Esophagus muscularis mucosa (tissue), 4 donors: ENCODE results near the gene ACAA2. TPM values are rescaled to one million over a fixed set of nuclear protein-coding genes. Genes with fewer than 3 reads are reported as not detected.

Source experiments
- DNase-seq: peaks from one replicate; pipeline ENCODE4 v3.0.0-alpha.2; 2017; ENCODE audit errors: extremely low spot score
- H3K27ac ChIP-seq, 4 donors: fragments of 200-600 bp; sonication (generic); replicated peaks in 1 of 4; 1 replicate in 3 of 4; 2 replicates in 1 of 4; pipeline ENCODE4 v1.5.1; 2016 to 2019; ENCODE audit warnings: mild to moderate bottlenecking in 1 of 4
- H3K27me3 ChIP-seq, 4 donors: fragments of 200-600 bp; sonication (generic); one replicate each; pipeline versions ENCODE4 v1.5.1 to v1.6.0; 2016 to 2019
- H3K36me3 ChIP-seq, 4 donors: fragments of 200-600 bp; sonication (generic); one replicate each; pipeline ENCODE4 v1.5.1; 2016 to 2019
- H3K4me1 ChIP-seq, 4 donors: fragments of 200-600 bp; sonication (generic); one replicate each; pipeline ENCODE4 v1.5.1; 2016 to 2019
- H3K4me3 ChIP-seq, 4 donors: fragments of 200-600 bp; sonication (generic); 1 replicate in 2 of 4; 2 replicates in 2 of 4; pipeline ENCODE4 v1.5.1; 2016 to 2019; ENCODE audit warnings: mild to moderate bottlenecking in 4 of 4, moderate library complexity in 1 of 4
- H3K9me3 ChIP-seq, 4 donors: fragments of 200-600 bp; sonication (generic); 1 replicate in 3 of 4; 2 replicates in 1 of 4; pipeline ENCODE4 v1.5.1; 2016 to 2019
- EP300 ChIP-seq: sonication (generic); formaldehyde crosslinking; IDR thresholded peaks from one replicate; pipeline ENCODE4 v1.6.1; 2017; ENCODE audit warnings: antibody characterized with exemption
- POLR2A ChIP-seq: fragments of 450-650 bp; IDR thresholded peaks from one replicate; pipeline ENCODE4 v1.6.1; 2017; ENCODE audit warnings: antibody characterized with exemption, moderate library complexity, mild to moderate bottlenecking, low read depth
- POLR2AphosphoS5 ChIP-seq, 2 donors: sonication (generic); formaldehyde crosslinking; IDR thresholded peaks; one replicate each; pipeline ENCODE4 v1.6.1; 2017; ENCODE audit warnings: antibody characterized with exemption in 2 of 2
- WGBS: methylation state at CpG from one replicate; pipeline ENCODE4 v1.1.5; 2018; 5-methylcytosine and 5-hydroxymethylcytosine counted together
- intact Hi-C: fragments of 100-400 bp; cut with DNase I; formaldehyde crosslinking; loops from one replicate; pipeline ENCODE4 v1.15.1; 2023
- total RNA-seq, 4 donors: library from RNA; depleted of rRNA; stranded (reverse); fragments of >200 nt; gene quantifications; one replicate each; pipeline versions ENCODE4 v1.1.0 to v1.2.1, GENCODE V29; 2016
- TF ChIP-seq, protein P1 (sequence below), 3 experiments: fragments of 200-600 bp in 2 of 3; fragments of 450-650 bp in 1 of 3; sonication (generic) in 2 of 3; IDR thresholded peaks; one replicate each; pipeline ENCODE4 v1.5.1; 2017 to 2019; ENCODE audit warnings: antibody characterized with exemption in 3 of 3, mild to moderate bottlenecking in 2 of 3, moderate library complexity in 1 of 3

ACAA2 gene
- total RNA-seq, 4 donors from 2014 or later: 46.9 to 101 (median 73.9) TPM

DNA sequence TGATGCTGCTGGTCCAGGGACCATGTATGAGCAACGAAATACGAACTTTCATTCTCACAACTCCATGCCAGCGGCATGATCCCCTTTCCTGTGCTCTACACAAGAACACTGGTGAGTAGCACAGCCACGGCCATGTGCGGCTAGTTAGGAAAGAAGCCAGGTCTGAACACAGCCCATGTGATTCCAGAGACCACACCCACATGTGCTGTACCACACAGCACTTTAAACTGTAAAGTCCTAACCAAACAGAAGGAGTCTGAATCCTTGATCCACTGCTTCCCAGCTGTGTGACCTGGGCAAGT lies 33.0 kb upstream of the ACAA2 start:
- Histone ChIP-seq H3K4me1 (peaks cover 7 to 21% (median 19%) of the 10 kb centered on the region in 4 donors), H3K36me3 (no peaks in the 10 kb centered on the region), H3K27ac (no peak overlapping the region), H3K9me3 (no peaks in the 10 kb centered on the region), H3K27me3 (peaks cover 0 to 61% (median 0%) of the 10 kb centered on the region in 4 donors), H3K4me3 (no peak overlapping the region)
- DNase-seq: no peak
- 67% methylated on average over 5 of the region's 5 CpGs for WGBS
- intact Hi-C loops: no loop called here
- TF ChIP-seq EP300: no peak
- TF ChIP-seq POLR2A: no peak
- TF ChIP-seq, protein P1, sequence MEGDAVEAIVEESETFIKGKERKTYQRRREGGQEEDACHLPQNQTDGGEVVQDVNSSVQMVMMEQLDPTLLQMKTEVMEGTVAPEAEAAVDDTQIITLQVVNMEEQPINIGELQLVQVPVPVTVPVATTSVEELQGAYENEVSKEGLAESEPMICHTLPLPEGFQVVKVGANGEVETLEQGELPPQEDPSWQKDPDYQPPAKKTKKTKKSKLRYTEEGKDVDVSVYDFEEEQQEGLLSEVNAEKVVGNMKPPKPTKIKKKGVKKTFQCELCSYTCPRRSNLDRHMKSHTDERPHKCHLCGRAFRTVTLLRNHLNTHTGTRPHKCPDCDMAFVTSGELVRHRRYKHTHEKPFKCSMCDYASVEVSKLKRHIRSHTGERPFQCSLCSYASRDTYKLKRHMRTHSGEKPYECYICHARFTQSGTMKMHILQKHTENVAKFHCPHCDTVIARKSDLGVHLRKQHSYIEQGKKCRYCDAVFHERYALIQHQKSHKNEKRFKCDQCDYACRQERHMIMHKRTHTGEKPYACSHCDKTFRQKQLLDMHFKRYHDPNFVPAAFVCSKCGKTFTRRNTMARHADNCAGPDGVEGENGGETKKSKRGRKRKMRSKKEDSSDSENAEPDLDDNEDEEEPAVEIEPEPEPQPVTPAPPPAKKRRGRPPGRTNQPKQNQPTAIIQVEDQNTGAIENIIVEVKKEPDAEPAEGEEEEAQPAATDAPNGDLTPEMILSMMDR (IDR thresholded peaks at IDR 0.05): no peak
- TF ChIP-seq POLR2AphosphoS5 (IDR thresholded peaks at IDR 0.05): no peak

DNA sequence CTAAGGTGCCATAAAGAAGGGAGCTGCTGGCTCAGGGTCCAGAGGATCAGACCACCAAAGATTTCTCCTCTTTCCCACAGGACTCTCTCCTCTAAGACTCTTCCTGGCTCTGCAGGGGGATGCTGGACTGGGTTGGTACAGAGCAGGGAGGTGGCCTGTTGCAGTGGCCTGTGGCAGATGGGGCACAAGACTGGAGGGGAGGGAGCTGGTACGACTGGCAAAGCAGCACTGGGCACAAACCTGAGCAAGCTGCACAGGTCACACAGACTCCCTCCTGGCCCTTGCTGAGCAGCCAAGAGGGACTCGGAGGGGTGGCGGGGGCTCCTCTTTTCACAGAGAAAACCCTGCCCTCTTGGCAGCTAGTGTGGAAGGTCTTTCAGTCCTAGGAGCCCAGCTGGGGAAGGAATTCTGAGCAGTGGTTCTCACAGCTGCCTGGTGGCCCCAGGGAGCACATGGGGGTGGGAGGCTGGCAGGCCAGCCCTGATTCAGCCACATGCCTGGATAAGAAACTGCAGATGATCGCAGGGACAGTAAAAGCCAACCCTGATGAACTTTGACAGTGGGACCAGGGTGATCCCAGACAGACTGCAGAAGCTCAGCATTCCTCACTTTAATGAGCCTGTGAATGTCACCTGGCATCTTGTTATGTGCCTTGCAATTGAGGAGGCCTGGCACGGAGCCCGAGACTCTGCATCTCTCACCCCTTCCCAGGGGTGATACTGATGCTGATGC lies 32.5 kb upstream of the ACAA2 start:
- Histone ChIP-seq H3K27me3 (peaks cover 0 to 55% (median 0%) of the 10 kb centered on the region in 4 donors), H3K36me3 (no peaks in the 10 kb centered on the region), H3K9me3 (no peaks in the 10 kb centered on the region), H3K4me1 (peaks cover 7 to 21% (median 19%) of the 10 kb centered on the region in 4 donors), H3K27ac (no peak overlapping the region), H3K4me3 (no peak overlapping the region)
- TF ChIP-seq POLR2AphosphoS5 (IDR thresholded peaks at IDR 0.05) (no peak), POLR2A (no peak), EP300 (no peak)
- TF ChIP-seq, protein P1 (IDR thresholded peaks at IDR 0.05): no peak
- 84% methylated on average over 6 of the region's 6 CpGs for WGBS
- intact Hi-C loops: no loop called here
- DNase-seq: peak; percentile 77

DNA sequence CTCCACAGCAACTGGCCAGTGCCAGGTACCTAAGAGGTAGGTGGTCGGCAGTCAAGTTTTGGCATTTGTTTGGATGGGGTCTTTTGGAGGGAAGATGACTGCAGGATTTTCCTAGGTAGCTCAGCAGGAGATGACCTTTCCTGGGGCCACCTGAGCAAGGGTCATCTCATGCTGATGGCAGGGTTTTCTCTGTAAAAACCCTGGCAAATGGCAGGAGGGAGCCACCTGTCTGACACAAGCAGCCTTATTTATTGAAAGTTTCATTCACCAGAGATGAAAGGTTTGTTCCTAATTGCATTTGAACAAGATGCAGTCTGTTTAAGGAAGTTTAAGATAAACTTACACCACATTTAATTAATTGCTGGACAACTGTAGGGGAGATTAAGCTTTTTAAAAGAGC lies 31.6 kb upstream of the ACAA2 start:
- TF ChIP-seq POLR2A: no peak
- no peak for TF ChIP-seq EP300
- no peak for TF ChIP-seq POLR2AphosphoS5 (IDR thresholded peaks at IDR 0.05)
- TF ChIP-seq, protein P1 (IDR thresholded peaks at IDR 0.05): no peak
- H3K4me1 ChIP-seq: peaks cover 5 to 20% (median 18%) of the 10 kb centered on the region in 4 donors
- intact Hi-C loops: no loop called here
- H3K4me3 ChIP-seq: no peak overlapping the region
- DNase-seq: no peak
- 71% methylated on average over 1 of the region's 1 CpG for WGBS
- H3K27me3 ChIP-seq: peaks cover 0 to 47% (median 0%) of the 10 kb centered on the region in 4 donors
- no peak overlapping the region for H3K27ac ChIP-seq
- no peaks in the 10 kb centered on the region for H3K36me3 ChIP-seq
- H3K9me3 ChIP-seq: no peaks in the 10 kb centered on the region

DNA sequence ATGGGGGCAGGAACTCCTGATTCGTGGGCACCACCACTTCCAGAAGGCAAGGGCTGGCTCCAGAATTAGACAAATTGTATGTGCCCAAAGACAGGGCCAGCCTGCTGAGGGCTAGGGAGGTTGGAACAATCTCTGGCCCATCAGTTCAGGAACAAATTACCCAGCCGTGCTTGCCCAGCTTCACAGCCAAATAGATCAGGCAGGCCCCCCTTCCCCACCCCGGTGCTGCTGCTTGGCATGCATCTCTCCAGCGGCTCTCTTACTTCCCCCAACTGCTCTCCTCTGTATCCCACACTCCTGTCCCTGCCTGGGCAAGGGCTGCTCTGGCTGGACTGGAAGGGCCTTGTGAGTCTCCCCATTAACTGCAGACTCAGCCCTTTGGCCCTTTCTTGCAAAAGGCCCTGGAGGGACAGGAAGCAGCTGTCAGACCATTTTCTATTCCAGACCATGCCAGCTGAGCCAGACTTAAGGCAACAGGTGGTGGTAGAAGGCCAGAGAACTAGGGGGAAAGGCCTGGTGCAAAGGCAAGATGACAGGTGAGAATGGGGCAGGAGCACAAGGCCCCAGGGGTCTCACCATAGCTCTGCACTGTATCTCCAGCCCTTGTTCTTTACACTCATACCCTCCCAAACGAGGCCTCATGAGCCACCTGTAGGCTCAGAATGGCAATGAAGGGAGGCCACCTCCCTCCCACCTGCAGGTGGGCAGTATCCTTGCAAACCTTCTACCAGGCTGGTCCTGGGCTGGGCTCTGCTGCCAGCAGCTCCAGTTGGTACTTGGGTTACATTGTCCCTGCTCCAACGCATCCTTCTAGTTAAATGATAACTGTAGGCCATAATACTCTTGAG lies 30.7 kb upstream of the ACAA2 start:
- intact Hi-C loops: no loop called here
- no peak for DNase-seq
- H3K4me1 ChIP-seq: peaks cover 0 to 14% (median 13%) of the 10 kb centered on the region in 4 donors
- no peak overlapping the region for H3K4me3 ChIP-seq
- H3K36me3 ChIP-seq: no peaks in the 10 kb centered on the region
- TF ChIP-seq EP300: no peak
- no peak for TF ChIP-seq POLR2A
- TF ChIP-seq POLR2AphosphoS5 (IDR thresholded peaks at IDR 0.05): no peak
- TF ChIP-seq, protein P1 (IDR thresholded peaks at IDR 0.05): no peak
- 85% methylated on average over 6 of the region's 6 CpGs for WGBS
- peaks cover 0 to 38% (median 0%) of the 10 kb centered on the region in 4 donors for H3K27me3 ChIP-seq
- H3K27ac ChIP-seq: no peak overlapping the region
- no peaks in the 10 kb centered on the region for H3K9me3 ChIP-seq
